H54 (cell line): Measurements from ENCODE around the gene SEMA5B.

Experiments
- DNase-seq: peaks from one replicate; pipeline ENCODE4 v3.0.0; 2011; ENCODE audit warnings: low spot score, mixed read lengths; ENCODE audit not compliant: insufficient read length
- FAIRE-seq: peaks from 3 replicates; lab custom pipeline; 2011; peaks lifted over from hg19 to GRCh38; lab: Jason Lieb, UNC
- POLR2A ChIP-seq: IDR thresholded peaks from 2 replicates; pipeline ENCODE4 v1.6.1; 2011; ENCODE audit warnings: low read depth, mild to moderate bottlenecking, low read length

Gene SEMA5B

DNA sequence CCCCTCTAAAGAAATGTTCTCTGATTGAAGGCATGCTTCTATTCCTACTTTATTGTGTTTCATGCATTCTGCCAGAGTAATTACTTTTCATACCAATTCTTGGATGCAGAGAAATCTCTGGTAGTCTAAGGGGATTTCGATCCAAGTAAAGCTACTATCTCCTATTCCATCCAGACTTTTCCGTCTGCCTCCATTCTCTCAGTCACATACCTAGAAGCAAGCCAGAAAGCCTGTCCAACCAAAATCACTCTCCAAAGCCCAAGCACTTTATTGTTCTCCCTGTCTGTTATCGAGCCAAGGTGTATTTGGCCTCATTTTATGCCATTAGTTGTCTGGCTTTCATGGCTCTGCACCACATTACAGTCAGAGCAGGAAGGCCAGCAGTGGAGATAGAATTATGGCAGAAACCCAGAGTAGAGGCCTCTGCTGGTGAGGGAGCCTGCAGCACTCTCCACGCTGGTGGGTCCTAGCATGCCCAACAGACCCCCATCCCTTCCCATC, 136.8 kb downstream of the SEMA5B start:
- DNase-seq (no peak), FAIRE-seq (no peak)
- TF ChIP-seq POLR2A: no peak

DNA sequence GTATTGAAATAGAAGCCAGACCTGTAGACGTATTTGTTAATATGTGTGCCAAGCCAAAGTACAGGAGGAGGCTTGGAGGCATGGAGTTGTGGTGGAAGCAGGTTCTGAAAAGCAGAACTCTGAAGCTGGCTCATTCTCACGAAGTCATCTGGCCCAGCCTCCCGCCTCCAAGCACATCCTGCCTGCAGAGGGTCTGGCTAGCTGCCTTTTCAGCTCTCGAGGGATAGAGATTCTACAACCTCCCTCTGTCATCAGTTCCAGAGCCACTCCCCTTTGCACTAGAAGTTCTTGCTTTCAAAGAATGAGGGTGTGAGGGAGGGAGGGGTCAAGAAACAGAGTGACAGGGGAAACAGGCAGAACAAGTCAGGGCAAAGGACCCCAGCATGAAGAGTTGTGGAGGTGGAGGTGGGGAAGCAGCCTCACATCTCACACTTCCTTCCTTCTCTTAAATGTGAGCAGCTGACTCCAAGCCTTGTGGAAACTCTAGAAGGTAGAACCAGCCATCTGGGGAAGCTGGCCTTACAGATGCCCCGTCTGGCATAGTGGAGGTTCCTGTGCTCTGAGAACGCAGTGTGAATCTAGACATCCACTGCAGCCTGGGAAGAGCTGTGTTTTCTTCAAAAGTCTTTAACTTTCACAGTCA, 137.4 kb downstream of the SEMA5B start:
- no peak for DNase-seq
- TF ChIP-seq POLR2A: no peak
- no peak for FAIRE-seq

DNA sequence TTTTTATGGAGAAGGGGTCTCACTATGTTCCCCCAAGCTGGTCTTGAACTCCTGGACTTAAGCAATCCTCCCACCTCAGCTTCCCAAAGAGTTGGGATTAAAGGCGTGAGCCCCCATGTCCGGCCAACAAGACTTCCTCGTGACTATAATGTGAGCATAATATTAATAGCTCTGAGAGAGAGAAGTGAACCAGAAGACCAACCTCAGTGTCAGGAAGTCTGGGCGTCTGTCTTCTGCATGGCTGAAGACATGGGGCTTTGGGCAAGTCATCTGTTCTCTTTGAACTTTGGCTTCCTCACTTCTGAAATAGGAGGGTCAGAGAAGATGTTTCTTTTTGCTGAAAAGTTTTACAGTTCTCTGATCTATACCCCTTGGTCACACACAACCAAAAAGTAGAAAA, 140.6 kb downstream of the SEMA5B start:
- DNase-seq (no peak), FAIRE-seq (no peak)
- no peak for TF ChIP-seq POLR2A

DNA sequence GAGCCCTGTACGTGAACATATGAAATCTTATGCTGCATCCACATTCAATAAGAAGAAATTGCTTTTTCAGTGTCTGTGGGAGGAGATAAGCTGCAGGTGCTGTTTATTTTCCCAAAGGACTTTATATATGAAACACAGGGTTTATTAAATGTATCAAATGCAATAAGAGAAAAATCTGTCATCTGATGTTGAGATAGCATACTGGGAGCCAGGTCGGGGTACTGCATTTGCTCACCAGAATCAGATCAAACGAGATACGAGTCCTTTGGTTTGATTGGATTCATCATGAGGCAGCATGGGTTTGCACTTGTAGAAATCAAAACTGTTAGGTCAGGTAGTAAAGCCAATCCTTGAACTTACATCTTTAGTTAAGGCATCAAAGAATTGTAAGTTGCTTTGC, 141.3 kb downstream of the SEMA5B start:
- DNase-seq: no peak
- no peak for FAIRE-seq
- no peak for TF ChIP-seq POLR2A

DNA sequence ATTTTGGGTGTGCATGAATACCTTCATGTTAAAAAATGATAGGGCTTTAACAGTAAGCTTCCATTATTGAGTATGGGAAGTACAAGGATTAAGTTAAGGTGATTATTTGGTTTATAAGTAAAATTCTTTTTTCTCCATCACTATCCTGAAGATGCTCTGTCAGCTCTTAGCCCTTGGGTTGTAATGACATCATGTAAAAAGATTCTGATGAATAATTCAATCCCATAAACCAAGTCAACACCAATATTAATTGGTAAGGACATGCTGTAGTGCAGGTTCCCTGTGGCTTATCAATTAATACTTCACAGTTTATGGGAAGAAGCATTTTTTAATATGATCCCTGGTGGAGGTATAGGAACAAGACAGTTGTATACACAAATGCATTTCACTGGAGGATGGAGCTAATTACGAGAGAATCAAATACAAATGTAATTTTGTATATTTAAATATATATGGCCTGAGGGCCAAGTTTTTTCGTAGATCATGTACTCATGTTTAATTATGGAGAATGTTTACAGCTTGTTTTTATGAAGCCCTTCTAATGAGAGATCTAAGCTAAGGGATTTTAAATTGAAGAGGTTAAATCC, 145.1 kb downstream of the SEMA5B start:
- no peak for TF ChIP-seq POLR2A
- DNase-seq (no peak), FAIRE-seq (no peak)

DNA sequence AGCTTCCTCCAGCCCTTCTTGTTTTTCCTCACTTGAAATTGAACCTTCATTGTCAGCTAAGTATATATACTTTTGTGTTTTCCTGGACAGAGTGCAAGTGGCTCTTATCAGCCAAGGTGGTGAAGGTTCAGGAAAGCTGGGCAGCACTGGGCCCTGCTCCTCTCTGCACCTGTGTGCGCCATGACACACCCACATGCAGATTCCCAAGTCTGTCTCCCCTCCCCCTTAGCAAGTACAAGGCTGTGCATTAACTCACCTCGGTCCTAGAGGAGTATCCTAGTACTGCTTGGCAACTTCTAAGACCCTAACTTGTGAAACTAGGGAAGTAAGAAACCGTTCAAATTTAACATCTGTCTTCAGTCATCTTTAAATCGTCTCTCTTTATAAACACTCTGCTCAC, 146.9 kb downstream of the SEMA5B start:
- DNase-seq (no peak), FAIRE-seq (no peak)
- no peak for TF ChIP-seq POLR2A

DNA sequence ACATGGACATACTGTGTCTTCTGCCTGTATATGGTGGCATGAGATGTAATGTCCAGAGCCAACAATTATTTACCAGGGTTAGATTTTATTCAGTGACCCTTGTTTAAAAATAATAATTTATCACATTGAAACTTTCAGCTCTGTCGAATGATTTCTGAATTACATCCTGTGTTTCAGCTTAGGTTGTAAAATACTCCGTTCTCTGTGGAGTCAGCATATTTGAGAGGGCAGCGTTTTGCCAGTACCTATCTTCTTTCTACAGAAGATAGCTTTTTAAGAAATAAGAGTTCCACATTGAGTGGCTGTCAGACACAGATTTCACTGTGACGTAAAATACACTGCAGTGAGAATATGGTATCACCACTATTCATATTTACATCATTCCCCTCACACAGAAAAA, 147.4 kb downstream of the SEMA5B start:
- FAIRE-seq: peak; percentile 30

DNA sequence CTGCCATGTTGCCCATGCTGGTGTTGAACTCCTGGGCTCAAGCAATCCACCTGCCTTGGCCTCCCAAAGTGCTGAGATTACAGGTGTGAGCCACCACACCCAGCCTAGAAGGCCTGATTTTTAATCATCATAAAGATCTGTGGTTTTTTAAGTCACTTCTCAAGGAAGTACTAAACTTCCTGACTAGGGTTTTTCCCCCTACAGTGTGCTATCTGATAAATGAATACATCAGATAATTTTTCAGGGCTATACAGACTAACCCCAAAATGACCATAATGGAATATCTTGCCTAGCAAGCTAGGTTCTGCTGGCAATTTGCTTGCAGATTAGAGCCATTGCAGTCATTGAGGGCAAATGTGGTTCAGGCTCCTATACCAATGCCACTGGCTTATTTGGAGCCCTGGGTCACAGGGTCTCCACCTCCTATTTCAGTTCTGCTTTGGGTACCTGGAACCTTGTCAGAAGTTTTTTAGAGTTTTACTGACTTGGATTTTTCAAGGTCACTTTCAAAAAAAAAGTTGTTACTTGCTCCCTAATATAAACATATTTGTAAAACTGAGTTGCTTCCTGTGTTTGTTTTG, 151.9 kb downstream of the SEMA5B start:
- no peak for FAIRE-seq
- no peak for DNase-seq
- TF ChIP-seq POLR2A: no peak

More for the DNA sequence above, 147.4 kb downstream of the SEMA5B start:
- no peak for DNase-seq
- no peak for TF ChIP-seq POLR2A

DNA sequence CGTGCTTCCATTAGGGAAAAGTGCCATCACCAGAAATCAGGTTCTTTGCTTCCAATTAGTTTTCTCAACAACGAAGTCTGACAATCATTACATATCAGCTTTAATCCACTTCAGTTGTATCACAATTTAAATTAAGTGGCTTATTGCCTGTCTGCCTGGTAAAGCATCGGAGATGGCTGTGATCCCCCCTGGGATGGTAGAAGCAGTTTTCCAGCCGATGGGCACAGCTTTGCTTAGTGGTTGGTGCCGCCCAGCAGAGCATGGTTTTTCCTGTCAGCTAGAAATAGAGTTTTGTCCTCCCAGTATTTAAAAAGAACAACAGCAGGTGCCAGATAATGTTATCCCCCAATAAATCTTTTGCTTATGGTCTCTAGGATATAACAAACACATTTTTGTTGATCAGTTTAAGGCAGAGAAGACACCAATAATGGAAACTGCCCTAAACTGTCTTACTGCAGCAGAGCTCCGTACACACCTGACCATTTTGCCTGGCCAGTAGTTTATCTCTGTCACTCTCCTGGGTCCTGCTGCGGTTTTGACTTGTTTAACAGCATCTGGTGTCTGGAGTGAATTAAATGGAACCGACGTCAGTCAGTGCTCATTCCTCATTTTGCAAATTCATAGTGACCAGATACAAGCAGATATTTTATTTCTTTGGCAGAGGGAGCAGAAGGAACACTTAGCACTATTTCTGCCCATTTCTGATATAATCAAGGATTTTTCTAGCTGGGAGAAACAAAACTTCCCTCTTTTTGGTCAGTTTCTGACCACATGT, 153.6 kb downstream of the SEMA5B start:
- DNase-seq (no peak), FAIRE-seq (peak; percentile 45)
- no peak for TF ChIP-seq POLR2A

DNA sequence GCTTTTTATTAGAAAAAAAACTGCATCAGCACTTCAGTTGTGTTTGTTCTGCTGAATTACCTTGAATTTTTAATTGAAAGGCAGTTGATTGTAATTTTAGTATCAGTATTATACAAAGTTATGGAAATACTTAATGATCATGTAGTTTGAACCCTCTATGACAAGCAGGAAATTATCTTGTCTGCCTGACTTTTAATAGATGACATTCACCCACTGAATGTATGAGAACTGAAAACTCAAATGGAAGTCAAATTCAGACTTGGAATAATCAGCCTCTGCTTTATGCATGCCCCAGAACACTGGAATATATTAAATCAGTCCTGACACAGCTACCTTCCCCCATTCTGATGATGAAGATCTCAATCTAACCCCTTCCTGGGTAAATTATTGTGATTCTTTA, 159.2 kb downstream of the SEMA5B start:
- FAIRE-seq (no peak), DNase-seq (no peak)
- TF ChIP-seq POLR2A: no peak

DNA sequence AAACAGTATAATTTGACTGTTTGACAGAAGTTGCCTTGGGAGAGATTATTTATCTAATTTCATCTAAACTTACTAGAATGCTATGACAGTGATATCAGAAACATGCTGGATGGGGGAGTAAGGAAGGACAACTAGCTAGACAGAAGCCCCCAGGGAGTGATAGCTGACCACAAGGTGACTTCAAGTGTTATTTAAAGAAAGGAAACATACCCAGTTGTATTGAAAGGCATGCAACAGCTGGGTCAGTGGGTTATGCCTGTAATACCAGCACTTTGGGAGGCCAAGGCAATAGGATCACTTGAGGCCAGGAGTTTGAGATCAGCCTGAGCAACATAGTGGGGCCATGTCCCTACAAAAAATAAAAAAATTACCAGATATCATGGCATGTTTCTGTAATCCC, 163.1 kb downstream of the SEMA5B start:
- no peak for TF ChIP-seq POLR2A
- DNase-seq (no peak), FAIRE-seq (no peak)

DNA sequence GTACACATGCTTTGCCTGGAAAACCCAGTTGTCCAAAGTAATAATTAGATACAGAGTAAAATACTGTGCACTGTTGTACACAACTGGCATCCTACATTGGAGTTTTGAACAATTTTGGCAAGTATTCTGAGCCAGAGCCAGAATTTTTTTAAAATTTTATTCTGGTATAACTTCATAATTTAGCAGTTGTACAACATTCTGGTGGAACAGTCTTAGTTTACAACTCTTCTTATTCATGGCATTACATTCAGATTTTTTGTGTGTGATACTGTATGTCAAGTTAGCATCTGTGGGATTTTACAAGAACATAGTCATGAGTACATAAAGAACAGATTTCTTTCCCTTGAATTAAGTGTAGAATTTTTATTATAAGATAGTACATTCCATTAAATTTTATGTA, 165.2 kb downstream of the SEMA5B start:
- DNase-seq: no peak
- TF ChIP-seq POLR2A: no peak
- FAIRE-seq: no peak
